Tibial nerve (tissue), 4 donors: ENCODE measurements around the gene CLIC6.

ENCODE experiments used
- EP300 ChIP-seq, 2 donors: sonication (generic); formaldehyde crosslinking; IDR thresholded peaks; one replicate each; pipeline ENCODE4 v1.6.1; 2017; ENCODE audit warnings: antibody characterized with exemption in 2 of 2, mild to moderate bottlenecking in 1 of 2
- POLR2A ChIP-seq, 2 donors: fragments of 450-650 bp; IDR thresholded peaks; one replicate each; pipeline ENCODE4 v1.6.1; 2017; ENCODE audit warnings: antibody characterized with exemption in 2 of 2, mild to moderate bottlenecking in 2 of 2, moderate library complexity in 2 of 2
- TF ChIP-seq, protein P1 (sequence below), 5 experiments: fragments of 200-600 bp in 3 of 5; fragments of 450-650 bp in 2 of 5; sonication (generic) in 3 of 5; IDR thresholded peaks; one replicate each; pipeline ENCODE4 v1.5.1; 2016 to 2019; ENCODE audit warnings: antibody characterized with exemption in 5 of 5, mild to moderate bottlenecking in 3 of 5, moderate library complexity in 2 of 5

DNA sequence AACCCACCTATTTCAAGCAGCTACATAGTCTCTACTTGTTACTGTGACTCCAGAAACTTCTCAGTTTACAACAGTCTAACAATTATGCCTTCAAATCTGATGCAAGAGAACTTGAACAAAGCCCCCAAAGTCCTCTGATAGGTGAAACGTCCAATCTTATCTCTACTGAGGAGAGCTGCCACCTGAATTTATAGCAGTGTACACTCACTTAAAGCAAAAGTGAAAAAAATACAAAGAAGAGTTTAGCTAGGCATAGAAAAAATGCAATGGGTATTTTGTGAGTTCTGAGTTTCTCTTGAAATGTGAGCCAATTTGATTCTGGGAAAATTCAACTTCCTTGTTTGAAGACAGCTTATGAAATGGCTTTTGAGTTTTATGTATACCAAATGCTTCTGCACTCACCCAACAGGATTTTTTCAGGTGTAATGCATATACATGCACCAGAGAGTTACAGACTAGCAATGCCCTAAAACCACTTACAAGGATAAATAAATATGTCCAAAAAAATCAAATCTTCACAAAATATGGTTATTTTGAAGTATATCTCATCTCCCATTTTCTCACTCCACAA, 17.8 kb upstream of the CLIC6 start:
- TF ChIP-seq, protein P1, sequence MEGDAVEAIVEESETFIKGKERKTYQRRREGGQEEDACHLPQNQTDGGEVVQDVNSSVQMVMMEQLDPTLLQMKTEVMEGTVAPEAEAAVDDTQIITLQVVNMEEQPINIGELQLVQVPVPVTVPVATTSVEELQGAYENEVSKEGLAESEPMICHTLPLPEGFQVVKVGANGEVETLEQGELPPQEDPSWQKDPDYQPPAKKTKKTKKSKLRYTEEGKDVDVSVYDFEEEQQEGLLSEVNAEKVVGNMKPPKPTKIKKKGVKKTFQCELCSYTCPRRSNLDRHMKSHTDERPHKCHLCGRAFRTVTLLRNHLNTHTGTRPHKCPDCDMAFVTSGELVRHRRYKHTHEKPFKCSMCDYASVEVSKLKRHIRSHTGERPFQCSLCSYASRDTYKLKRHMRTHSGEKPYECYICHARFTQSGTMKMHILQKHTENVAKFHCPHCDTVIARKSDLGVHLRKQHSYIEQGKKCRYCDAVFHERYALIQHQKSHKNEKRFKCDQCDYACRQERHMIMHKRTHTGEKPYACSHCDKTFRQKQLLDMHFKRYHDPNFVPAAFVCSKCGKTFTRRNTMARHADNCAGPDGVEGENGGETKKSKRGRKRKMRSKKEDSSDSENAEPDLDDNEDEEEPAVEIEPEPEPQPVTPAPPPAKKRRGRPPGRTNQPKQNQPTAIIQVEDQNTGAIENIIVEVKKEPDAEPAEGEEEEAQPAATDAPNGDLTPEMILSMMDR (IDR thresholded peaks at IDR 0.05) = no peak
- TF ChIP-seq EP300 (IDR thresholded peaks at IDR 0.05) (no peak), POLR2A (IDR thresholded peaks at IDR 0.05) (no peak)
